SU-DHL-6 (cell line): Measurements from ENCODE around the gene PER3.

Experiments used
- EZH2phosphoT487 ChIP-seq: fragments of 200-600 bp; sonication (generic), shearing (Covaris generic); conservative IDR thresholded peaks from 2 replicates; pipeline ENCODE4 v1.6.1; 2018; ENCODE audit warnings: mild to moderate bottlenecking, antibody characterized with exemption, low read length, moderate library complexity, mixed read lengths
- TF ChIP-seq, protein P1 (sequence below): fragments of 200-600 bp; sonication (generic); IDR thresholded peaks from one replicate; pipeline ENCODE4 v1.5.1; 2017; ENCODE audit warnings: antibody characterized with exemption, mild to moderate bottlenecking, low read length, moderate library complexity; ENCODE audit not compliant: insufficient read depth, poor library complexity, severe bottlenecking

DNA sequence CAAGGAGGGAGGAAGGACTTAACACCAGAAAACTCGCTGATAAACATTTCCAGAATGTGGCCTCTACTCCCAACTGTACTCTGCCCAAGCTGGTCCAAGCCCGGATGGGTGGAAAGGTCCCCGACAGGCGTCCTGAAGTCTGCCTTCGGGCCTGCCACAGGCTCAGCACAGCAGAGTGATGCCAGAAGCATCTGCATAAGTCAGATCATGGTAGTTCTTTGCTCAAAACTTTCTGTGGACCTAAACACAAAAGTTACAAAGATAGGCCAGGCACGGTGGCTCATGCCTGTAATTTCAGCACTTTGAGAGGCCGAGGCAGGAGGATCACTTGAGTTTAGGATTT, 69.6 kb downstream of the PER3 start:
- TF ChIP-seq, protein P1, sequence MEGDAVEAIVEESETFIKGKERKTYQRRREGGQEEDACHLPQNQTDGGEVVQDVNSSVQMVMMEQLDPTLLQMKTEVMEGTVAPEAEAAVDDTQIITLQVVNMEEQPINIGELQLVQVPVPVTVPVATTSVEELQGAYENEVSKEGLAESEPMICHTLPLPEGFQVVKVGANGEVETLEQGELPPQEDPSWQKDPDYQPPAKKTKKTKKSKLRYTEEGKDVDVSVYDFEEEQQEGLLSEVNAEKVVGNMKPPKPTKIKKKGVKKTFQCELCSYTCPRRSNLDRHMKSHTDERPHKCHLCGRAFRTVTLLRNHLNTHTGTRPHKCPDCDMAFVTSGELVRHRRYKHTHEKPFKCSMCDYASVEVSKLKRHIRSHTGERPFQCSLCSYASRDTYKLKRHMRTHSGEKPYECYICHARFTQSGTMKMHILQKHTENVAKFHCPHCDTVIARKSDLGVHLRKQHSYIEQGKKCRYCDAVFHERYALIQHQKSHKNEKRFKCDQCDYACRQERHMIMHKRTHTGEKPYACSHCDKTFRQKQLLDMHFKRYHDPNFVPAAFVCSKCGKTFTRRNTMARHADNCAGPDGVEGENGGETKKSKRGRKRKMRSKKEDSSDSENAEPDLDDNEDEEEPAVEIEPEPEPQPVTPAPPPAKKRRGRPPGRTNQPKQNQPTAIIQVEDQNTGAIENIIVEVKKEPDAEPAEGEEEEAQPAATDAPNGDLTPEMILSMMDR: no peak
- no peak for TF ChIP-seq EZH2phosphoT487
